Endothelial cell of umbilical vein (primary cell): ENCODE results near the gene MVD. TPM values are rescaled to one million over a fixed set of nuclear protein-coding genes. Genes with fewer than 3 reads are reported as not detected.

Source experiments
- BruUV-seq: library from RNA; stranded (reverse); fragments of 400-500 nt; replicated peaks from 2 replicates; lab custom pipeline; 2021; lab: Mats Ljungman, UMichigan
- CTCF ChIA-PET: fragments of 300-600, 350-600 bp; sonication (Branson Sonifier 250); formaldehyde crosslinking; loops from one replicate; lab custom pipeline; 2021; ENCODE audit warnings: antibody characterized with exemption, inconsistent platforms; lab: Charles Lee
- POLR2A ChIA-PET: fragments of 300-600, 350-600 bp; sonication (Branson Sonifier 250); formaldehyde crosslinking; loops from one replicate; lab custom pipeline; 2021; ENCODE audit warnings: antibody characterized with exemption, inconsistent platforms; lab: Charles Lee
- DNase-seq: peaks from one replicate; pipeline ENCODE4 v3.0.0-alpha.2; 2011; ENCODE audit warnings: low read depth, low spot score
- FAIRE-seq: peaks from 2 replicates; lab custom pipeline; 2011; peaks lifted over from hg19 to GRCh38; lab: Jason Lieb, UNC
- H2AFZ ChIP-seq: 2 replicates; pipeline ENCODE4 v1.6.0; 2012; ENCODE audit warnings: low read depth, low read length, control low read depth, inconsistent platforms
- H3K27ac ChIP-seq: 2 replicates; pipeline ENCODE4 v1.5.1; 2011; ENCODE audit warnings: low read depth, mild to moderate bottlenecking, control low read depth, low read length, moderate library complexity; ENCODE audit not compliant: insufficient read depth
- H3K27me3 ChIP-seq, 2 experiments: 2 replicates each; pipeline versions ENCODE4 v1.6.0 to v1.6.1; 2011; ENCODE audit warnings: low read length in 2 of 2, mixed read lengths in 1 of 2; ENCODE audit not compliant: control insufficient read depth in 2 of 2, insufficient read depth in 2 of 2
- H3K36me3 ChIP-seq, 2 experiments: 2 replicates in 1 of 2; 3 replicates in 1 of 2; pipeline ENCODE4 v1.5.1; 2011; ENCODE audit warnings: low read length in 2 of 2, mild to moderate bottlenecking in 1 of 2, moderate library complexity in 1 of 2; ENCODE audit not compliant: control insufficient read depth in 2 of 2, insufficient read depth in 2 of 2; ENCODE audit errors: extremely low read depth in 1 of 2
- H3K4me1 ChIP-seq: 3 replicates; pipeline ENCODE4 v1.5.1; 2011; ENCODE audit warnings: mild to moderate bottlenecking, low read length; ENCODE audit not compliant: control insufficient read depth, insufficient read depth; ENCODE audit errors: extremely low read depth
- H3K4me2 ChIP-seq: 2 replicates; pipeline ENCODE4 v1.6.1; 2011; ENCODE audit warnings: low read length, control low read depth, mixed read lengths; ENCODE audit not compliant: insufficient read depth
- H3K4me3 ChIP-seq, 3 experiments: fragments of 200-600 bp in 1 of 3; sonication (generic), shearing (Covaris generic) in 1 of 3; replicated peaks in 1 of 3; 2 replicates each; pipeline ENCODE4 v1.5.1; 2011 to 2016; ENCODE audit warnings: control low read depth in 3 of 3, low read length in 3 of 3, mild to moderate bottlenecking in 2 of 3, inconsistent platforms in 1 of 3, low read depth in 1 of 3, moderate library complexity in 1 of 3; ENCODE audit not compliant: insufficient read depth in 1 of 3
- H3K79me2 ChIP-seq: 2 replicates; pipeline ENCODE4 v1.6.0; 2012; ENCODE audit warnings: low read length, inconsistent platforms; ENCODE audit not compliant: control insufficient read depth, insufficient read depth
- H3K9ac ChIP-seq: replicated peaks from 2 replicates; pipeline ENCODE3; 2011; ENCODE audit warnings: low read length, control low read depth; ENCODE audit not compliant: insufficient read depth; ENCODE audit errors: extremely low read depth
- H3K9me1 ChIP-seq: replicated peaks from 3 replicates; pipeline ENCODE4 v1.6.0; 2011; ENCODE audit warnings: mild to moderate bottlenecking, low read length; ENCODE audit not compliant: control insufficient read depth, insufficient read depth; ENCODE audit errors: extremely low read depth
- H3K9me3 ChIP-seq: replicated peaks from 2 replicates; pipeline ENCODE4 v1.5.1; 2012; ENCODE audit warnings: low read length, inconsistent platforms; ENCODE audit not compliant: control insufficient read depth, insufficient read depth
- H4K20me1 ChIP-seq: replicated peaks from 2 replicates; pipeline ENCODE3; 2011; ENCODE audit warnings: mild to moderate bottlenecking, low read length; ENCODE audit not compliant: control insufficient read depth, insufficient read depth; ENCODE audit errors: extremely low read depth
- EZH2 ChIP-seq: IDR thresholded peaks from 2 replicates; pipeline ENCODE4 v1.6.1; 2012; ENCODE audit warnings: borderline replicate concordance, low read depth, mild to moderate bottlenecking, moderate library complexity, low read length, inconsistent platforms; ENCODE audit not compliant: severe bottlenecking
- FOS ChIP-seq: IDR thresholded peaks from 2 replicates; pipeline ENCODE4 v1.6.1; 2011; ENCODE audit warnings: mild to moderate bottlenecking, low read length, moderate library complexity, borderline replicate concordance; ENCODE audit not compliant: insufficient read depth
- GATA2 ChIP-seq: IDR thresholded peaks from 2 replicates; pipeline ENCODE4 v1.7.0; 2011; ENCODE audit warnings: low read depth, mild to moderate bottlenecking, moderate library complexity, mixed read lengths, low read length; ENCODE audit not compliant: insufficient read length, insufficient read depth
- JUN ChIP-seq: IDR thresholded peaks from 2 replicates; pipeline ENCODE4 v1.6.1; 2011; ENCODE audit warnings: borderline replicate concordance, low read depth; ENCODE audit not compliant: insufficient read length, insufficient read depth
- MAX ChIP-seq: IDR thresholded peaks from 2 replicates; pipeline ENCODE4 v1.6.1; 2011; ENCODE audit not compliant: insufficient read depth, insufficient read length
- MYC ChIP-seq: IDR thresholded peaks from one replicate; pipeline ENCODE4 v1.6.1; 2011; ENCODE audit warnings: mild to moderate bottlenecking, low read depth, low read length
- POLR2A ChIP-seq: IDR thresholded peaks from 2 replicates; pipeline ENCODE4 v1.6.1; 2012; ENCODE audit warnings: low read depth, mild to moderate bottlenecking, control low read depth, low read length
- POLR2AphosphoS5 ChIP-seq: IDR thresholded peaks from 2 replicates; pipeline ENCODE4 v1.6.1; 2012; ENCODE audit warnings: low read depth, mild to moderate bottlenecking, control low read depth, low read length, moderate library complexity; ENCODE audit not compliant: insufficient read depth
- dilution Hi-C: fragments of 300-500 bp; cut with MboI; formaldehyde crosslinking; loops from one replicate; pipeline ENCODE4 v1.15.0; 2019; ENCODE audit warnings: low sequenced_read_pairs; ENCODE audit not compliant: extremely low pct_ligation_motif_present
- intact Hi-C: fragments of 100-400 bp; cut with micrococcal nuclease; formaldehyde crosslinking; loops from one replicate; pipeline ENCODE4 v1.10.0; 2022
- polyA plus RNA-seq, 4 experiments: library from polyadenylated mRNA; depleted of rRNA in 3 of 4; stranded (reverse) in 3 of 4; unstranded in 1 of 4; fragments of >200 nt; gene quantifications; 2 replicates each; pipeline versions ENCODE4 v1.2.1 to v1.2.3, GENCODE V29; 2011 to 2012; ENCODE audit warnings: missing spikeins in 1 of 4
- total RNA-seq: library from RNA; stranded (reverse); gene quantifications from 2 replicates; pipeline ENCODE4 v1.2.3, GENCODE V29; 2021
- TF ChIP-seq, protein P1 (sequence below), 2 donors: IDR thresholded peaks; 1 replicate in 1 of 2; 2 replicates in 1 of 2; pipeline ENCODE4 v1.5.1; 2011; ENCODE audit warnings: low read length in 2 of 2, mild to moderate bottlenecking in 2 of 2, moderate library complexity in 2 of 2, control low read depth in 1 of 2, inconsistent platforms in 1 of 2, low read depth in 1 of 2; ENCODE audit not compliant: insufficient read depth in 1 of 2; ENCODE audit errors: extremely low read depth in 1 of 2

Gene MVD
- total and polyA plus RNA-seq, 2 donors (not counting 3 experiments of a cell fraction or from before 2014, with no cell fraction given) = 64.4 to 142 TPM

DNA sequence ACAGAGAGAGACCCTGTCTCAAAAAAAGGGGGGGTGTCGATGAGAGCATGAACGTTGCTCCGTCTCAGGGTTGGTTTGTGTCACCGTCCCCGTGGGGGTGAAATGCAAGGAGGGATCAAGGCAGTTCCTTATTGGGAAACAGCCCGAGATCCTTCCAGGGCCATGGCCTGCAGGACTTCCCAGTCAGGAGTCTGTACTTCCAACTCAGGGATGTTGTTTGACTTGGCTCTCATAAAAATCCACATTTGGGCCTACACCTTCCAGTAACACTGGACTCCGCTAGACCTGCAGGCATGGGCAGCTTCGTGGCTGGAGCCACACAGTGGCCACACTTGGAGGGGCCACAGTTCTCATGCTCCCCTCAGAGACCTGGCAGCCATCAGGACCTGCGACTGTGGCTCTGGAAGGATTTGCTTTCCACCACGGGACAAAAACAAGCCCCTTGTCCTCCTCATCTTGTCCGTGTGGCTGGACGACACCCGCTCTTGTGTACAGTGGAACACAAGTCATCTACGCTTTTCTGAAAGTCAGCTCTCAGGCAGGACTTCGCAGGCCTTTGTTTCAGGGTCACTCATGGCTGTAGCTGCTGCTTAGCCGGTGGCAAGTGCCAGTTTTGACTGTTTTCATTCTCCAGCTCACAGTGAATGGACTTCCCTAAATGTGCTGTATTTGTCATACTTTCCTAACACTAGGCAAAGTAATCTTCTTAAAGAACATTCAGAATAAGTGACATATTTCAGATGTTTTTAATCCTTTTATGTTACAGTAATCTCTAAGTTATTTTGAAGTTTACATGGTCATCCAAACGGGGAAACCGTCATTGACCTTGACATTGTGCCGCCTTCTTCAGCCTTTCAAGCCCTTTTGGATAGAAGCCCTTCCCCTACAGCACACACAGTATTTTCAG, 48.7 kb downstream of the MVD start:
- no peaks in the 10 kb centered on the region for H3K9me1 ChIP-seq
- H3K36me3 ChIP-seq = peaks cover 0 to 30% of the 10 kb centered on the region in 2 experiments
- ChIA-PET POLR2A (no interaction called here), CTCF (no interaction called here)
- no peak for FAIRE-seq
- H3K9me3 ChIP-seq = no peaks in the 10 kb centered on the region
- no peak overlapping the region for H3K4me3 ChIP-seq
- BruUV-seq = no TSS peak
- peaks cover 4% of the 10 kb centered on the region for H3K79me2 ChIP-seq
- TF ChIP-seq FOS (no peak), GATA2 (no peak), MAX (no peak), POLR2AphosphoS5 (no peak), EZH2 (no peak), JUN (no peak), MYC (no peak), POLR2A (no peak)
- TF ChIP-seq, protein P1, sequence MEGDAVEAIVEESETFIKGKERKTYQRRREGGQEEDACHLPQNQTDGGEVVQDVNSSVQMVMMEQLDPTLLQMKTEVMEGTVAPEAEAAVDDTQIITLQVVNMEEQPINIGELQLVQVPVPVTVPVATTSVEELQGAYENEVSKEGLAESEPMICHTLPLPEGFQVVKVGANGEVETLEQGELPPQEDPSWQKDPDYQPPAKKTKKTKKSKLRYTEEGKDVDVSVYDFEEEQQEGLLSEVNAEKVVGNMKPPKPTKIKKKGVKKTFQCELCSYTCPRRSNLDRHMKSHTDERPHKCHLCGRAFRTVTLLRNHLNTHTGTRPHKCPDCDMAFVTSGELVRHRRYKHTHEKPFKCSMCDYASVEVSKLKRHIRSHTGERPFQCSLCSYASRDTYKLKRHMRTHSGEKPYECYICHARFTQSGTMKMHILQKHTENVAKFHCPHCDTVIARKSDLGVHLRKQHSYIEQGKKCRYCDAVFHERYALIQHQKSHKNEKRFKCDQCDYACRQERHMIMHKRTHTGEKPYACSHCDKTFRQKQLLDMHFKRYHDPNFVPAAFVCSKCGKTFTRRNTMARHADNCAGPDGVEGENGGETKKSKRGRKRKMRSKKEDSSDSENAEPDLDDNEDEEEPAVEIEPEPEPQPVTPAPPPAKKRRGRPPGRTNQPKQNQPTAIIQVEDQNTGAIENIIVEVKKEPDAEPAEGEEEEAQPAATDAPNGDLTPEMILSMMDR (IDR thresholded peaks at IDR 0.05; ENCODE audit: extremely low read depth in 1 of 2, insufficient read depth in 1 of 2, low read depth in 1 of 2, low read length in 2 of 2) = no peak
- no peaks in the 10 kb centered on the region for H3K27me3 ChIP-seq
- no peaks in the 10 kb centered on the region for H4K20me1 ChIP-seq
- no peak overlapping the region for H3K27ac ChIP-seq
- intact Hi-C loops = no loop called here
- no peak for DNase-seq
- dilution Hi-C loops = no loop called here
- H3K9ac ChIP-seq = no peak overlapping the region
- H2AFZ ChIP-seq = no peak overlapping the region
- no peaks in the 10 kb centered on the region for H3K4me1 ChIP-seq
- H3K4me2 ChIP-seq = no peak overlapping the region
